ENCODE data around the gene MAMSTR.
"Not testable (repeated sequence)": the region's sequence is repeated elsewhere in the genome, so short reads cannot be mapped to it uniquely, and the experiment has no call there.

- not testable (repeated sequence) for TF ChIP-seq CTCF (IDR thresholded peaks at IDR 0.05; ENCODE audit: low read length); EZH2 (IDR thresholded peaks at IDR 0.05; ENCODE audit: borderline replicate concordance, low read length)
Observed at GRCh38 chr19:48680006-48680405, 39.5 kb downstream of the MAMSTR start.
